ENCODE results near the gene RET. TPM values are rescaled to one million over a fixed set of nuclear protein-coding genes. Genes with fewer than 3 reads are reported as not detected.
A peak's percentile ranks its signal among the peaks of the same experiment; 100 is the strongest.

Gene RET
- total RNA-seq, 2 experiments from 2014 or later, result 0.36 TPM; not detected in 1

- H3K4me1 Mint-ChIP-seq (ENCODE audit: low read depth), result no peaks in the 10 kb centered on the region
- H3K27me3 Mint-ChIP-seq (ENCODE audit: low read depth), result no peaks in the 10 kb centered on the region
- no peaks in the 10 kb centered on the region for H3K36me3 Mint-ChIP-seq (ENCODE audit: low read depth)
- intact Hi-C loops (cut with micrococcal nuclease), result no loop called here
- no peak overlapping the region for H3K27ac Mint-ChIP-seq
- no peak for DNase-seq
- H3K9me3 Mint-ChIP-seq, result no peaks in the 10 kb centered on the region
- CTCF ChIA-PET, result no interaction called here
- H3K4me3 Mint-ChIP-seq, result no peak overlapping the region
Measured at GRCh38 chr10:43069211-43069515, 7.7 kb upstream of the RET start.

- Mint-ChIP-seq H3K4me3 (no peak overlapping the region), H3K4me1 (ENCODE audit: low read depth) (no peaks in the 10 kb centered on the region), H3K27ac (no peak overlapping the region), H3K36me3 (ENCODE audit: low read depth) (no peaks in the 10 kb centered on the region), H3K27me3 (ENCODE audit: low read depth) (no peaks in the 10 kb centered on the region), H3K9me3 (no peaks in the 10 kb centered on the region)
- DNase-seq, result no peak
- CTCF ChIA-PET, result no interaction called here
- intact Hi-C loops (cut with micrococcal nuclease), result no loop called here
Measured at GRCh38 chr10:43069579-43069978, 7.3 kb upstream of the RET start.

GRCh38 chr10:43070121-43071085 is 6.5 kb upstream of the RET start:
- intact Hi-C loops (cut with micrococcal nuclease), result no loop called here
- H3K27me3 Mint-ChIP-seq (ENCODE audit: low read depth), result no peaks in the 10 kb centered on the region
- no peak for DNase-seq
- H3K27ac Mint-ChIP-seq, result no peak overlapping the region
- no peaks in the 10 kb centered on the region for H3K36me3 Mint-ChIP-seq (ENCODE audit: low read depth)
- no peaks in the 10 kb centered on the region for H3K4me1 Mint-ChIP-seq (ENCODE audit: low read depth)
- H3K4me3 Mint-ChIP-seq, result no peak overlapping the region
- H3K9me3 Mint-ChIP-seq, result no peaks in the 10 kb centered on the region
- CTCF ChIA-PET, result interaction anchor here (0.6 kb wide), 1 partner anchor 75 kb away, joined by 3 read pairs; no protein-coding TSS in a partner anchor

GRCh38 chr10:43071865-43072650 is 4.8 kb upstream of the RET start:
- intact Hi-C loops (cut with micrococcal nuclease), result no loop called here
- H3K36me3 Mint-ChIP-seq (ENCODE audit: low read depth), result no peaks in the 10 kb centered on the region
- no peaks in the 10 kb centered on the region for H3K9me3 Mint-ChIP-seq
- CTCF ChIA-PET, result no interaction called here
- H3K27ac Mint-ChIP-seq, result no peak overlapping the region
- H3K4me3 Mint-ChIP-seq, result no peak overlapping the region
- H3K4me1 Mint-ChIP-seq (ENCODE audit: low read depth), result no peaks in the 10 kb centered on the region
- peaks cover 8% of the 10 kb centered on the region for H3K27me3 Mint-ChIP-seq (ENCODE audit: low read depth)
- no peak for DNase-seq

GRCh38 chr10:43073191-43073590 is 3.7 kb upstream of the RET start:
- Mint-ChIP-seq H3K36me3 (ENCODE audit: low read depth) (no peaks in the 10 kb centered on the region), H3K27me3 (ENCODE audit: low read depth) (peaks cover 14% of the 10 kb centered on the region), H3K4me3 (no peak overlapping the region), H3K9me3 (no peaks in the 10 kb centered on the region), H3K4me1 (ENCODE audit: low read depth) (peaks cover 3% of the 10 kb centered on the region), H3K27ac (no peak overlapping the region)
- CTCF ChIA-PET, result no interaction called here
- intact Hi-C loops (cut with micrococcal nuclease), result no loop called here
- no peak for DNase-seq

GRCh38 chr10:43073721-43074120 is 3.1 kb upstream of the RET start:
- Mint-ChIP-seq H3K9me3 (no peaks in the 10 kb centered on the region), H3K4me3 (no peak overlapping the region), H3K27me3 (ENCODE audit: low read depth) (peaks cover 19% of the 10 kb centered on the region), H3K36me3 (ENCODE audit: low read depth) (no peaks in the 10 kb centered on the region), H3K4me1 (ENCODE audit: low read depth) (peaks cover 3% of the 10 kb centered on the region), H3K27ac (no peak overlapping the region)
- no peak for DNase-seq
- intact Hi-C loops (cut with micrococcal nuclease), result no loop called here
- CTCF ChIA-PET, result no interaction called here

- H3K9me3 Mint-ChIP-seq, result no peaks in the 10 kb centered on the region
- H3K4me3 Mint-ChIP-seq, result no peak overlapping the region
- H3K27me3 Mint-ChIP-seq (ENCODE audit: low read depth), result peaks cover 23% of the 10 kb centered on the region
- no peaks in the 10 kb centered on the region for H3K36me3 Mint-ChIP-seq (ENCODE audit: low read depth)
- peaks cover 3% of the 10 kb centered on the region for H3K4me1 Mint-ChIP-seq (ENCODE audit: low read depth)
- no peak for DNase-seq
- CTCF ChIA-PET, result interaction anchor here (0.5 kb wide), 1 partner anchor 341 kb away, joined by 5 read pairs; no protein-coding TSS in a partner anchor
- intact Hi-C loops (cut with micrococcal nuclease), result no loop called here
- no peak overlapping the region for H3K27ac Mint-ChIP-seq
Measured at GRCh38 chr10:43074409-43074808, 2.5 kb upstream of the RET start.

GRCh38 chr10:43074827-43075611 is 1.9 kb upstream of the RET start:
- Mint-ChIP-seq H3K27me3 (ENCODE audit: low read depth) (peaks cover 29% of the 10 kb centered on the region), H3K36me3 (ENCODE audit: low read depth) (no peaks in the 10 kb centered on the region), H3K4me1 (ENCODE audit: low read depth) (peaks cover 3% of the 10 kb centered on the region), H3K4me3 (no peak overlapping the region), H3K9me3 (no peaks in the 10 kb centered on the region), H3K27ac (no peak overlapping the region)
- intact Hi-C loops (cut with micrococcal nuclease), result loop anchor here (5.0 kb wide), 1 partner anchor 323 kb away; no protein-coding TSS in a partner anchor
- CTCF ChIA-PET, result interaction anchor here (0.5 to 1.2 kb wide), 2 partner anchors 209 to 341 kb away, joined by 3 to 5 read pairs; no protein-coding TSS in a partner anchor
- DNase-seq, result no peak

- no peak overlapping the region for H3K4me3 Mint-ChIP-seq
- H3K36me3 Mint-ChIP-seq (ENCODE audit: low read depth), result no peaks in the 10 kb centered on the region
- intact Hi-C loops (cut with micrococcal nuclease), result loop anchor here (5.0 kb wide), 1 partner anchor 323 kb away; no protein-coding TSS in a partner anchor
- peaks cover 29% of the 10 kb centered on the region for H3K27me3 Mint-ChIP-seq (ENCODE audit: low read depth)
- H3K9me3 Mint-ChIP-seq, result no peaks in the 10 kb centered on the region
- CTCF ChIA-PET, result interaction anchor here (1.2 kb wide), 1 partner anchor 210 kb away, joined by 3 read pairs; no protein-coding TSS in a partner anchor
- H3K4me1 Mint-ChIP-seq (ENCODE audit: low read depth), result peaks cover 3% of the 10 kb centered on the region
- no peak overlapping the region for H3K27ac Mint-ChIP-seq
- DNase-seq, result no peak
Measured at GRCh38 chr10:43075612-43076003, 1.3 kb upstream of the RET start.

- H3K4me1 Mint-ChIP-seq (ENCODE audit: low read depth), result peaks cover 3% of the 10 kb centered on the region
- H3K36me3 Mint-ChIP-seq (ENCODE audit: low read depth), result no peaks in the 10 kb centered on the region
- H3K27me3 Mint-ChIP-seq (ENCODE audit: low read depth), result peaks cover 29% of the 10 kb centered on the region
- no peak overlapping the region for H3K27ac Mint-ChIP-seq
- peak; percentile 12 for DNase-seq
- peak overlapping the region; percentile 47 for H3K4me3 Mint-ChIP-seq
- CTCF ChIA-PET, result interaction anchor here (1.2 kb wide), 1 partner anchor 211 kb away, joined by 3 read pairs; no protein-coding TSS in a partner anchor
- no peaks in the 10 kb centered on the region for H3K9me3 Mint-ChIP-seq
- intact Hi-C loops (cut with micrococcal nuclease), result loop anchor here (5.0 kb wide), 1 partner anchor 324 kb away; no protein-coding TSS in a partner anchor
Measured at GRCh38 chr10:43076311-43076875, 476 bp upstream of the RET start.

- Mint-ChIP-seq H3K4me3 (peak overlapping the region; percentile 49), H3K27ac (no peak overlapping the region)
- CTCF ChIA-PET, result no interaction called here
Measured at GRCh38 chr10:43077421-43078171, 727 bp downstream of the RET start.

More at GRCh38 chr10:43077421-43078171, 727 bp downstream of the RET start:
- intact Hi-C loops (cut with micrococcal nuclease), result loop anchor here (2.0 to 5.0 kb wide), 2 partner anchors 211 to 325 kb away; no protein-coding TSS in a partner anchor
- Mint-ChIP-seq H3K36me3 (ENCODE audit: low read depth) (no peaks in the 10 kb centered on the region), H3K9me3 (no peaks in the 10 kb centered on the region), H3K27me3 (ENCODE audit: low read depth) (peaks cover 29% of the 10 kb centered on the region), H3K4me1 (ENCODE audit: low read depth) (peaks cover 3% of the 10 kb centered on the region)
- DNase-seq, result no peak

Data from activated naive CD4-positive, alpha-beta T cell treated with anti-CD3 and anti-CD28 coated beads for 36 hours (primary cell).